Measurements from ENCODE around the gene TRIM28.

DNA sequence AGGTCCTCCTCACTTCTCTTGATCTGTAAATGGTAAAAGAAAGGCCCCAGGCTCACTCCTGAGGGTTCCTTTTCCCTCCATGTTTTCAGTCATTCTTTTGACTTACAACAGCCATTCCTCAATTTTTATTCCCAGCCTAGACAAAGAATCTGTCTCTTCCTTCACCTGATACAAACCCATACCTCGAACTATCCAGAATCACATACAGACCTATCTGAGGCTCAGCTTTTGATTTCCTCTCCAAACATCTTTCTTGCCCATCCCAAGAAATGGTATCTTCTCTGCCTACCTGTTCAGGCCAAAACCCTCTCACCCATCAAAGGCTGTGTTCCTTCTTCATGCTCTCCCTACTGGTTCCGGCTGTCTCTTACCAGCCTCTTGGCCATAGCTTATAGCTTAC is 8.8 kb downstream of the TRIM28 start:
- TF ChIP-seq, protein P1, sequence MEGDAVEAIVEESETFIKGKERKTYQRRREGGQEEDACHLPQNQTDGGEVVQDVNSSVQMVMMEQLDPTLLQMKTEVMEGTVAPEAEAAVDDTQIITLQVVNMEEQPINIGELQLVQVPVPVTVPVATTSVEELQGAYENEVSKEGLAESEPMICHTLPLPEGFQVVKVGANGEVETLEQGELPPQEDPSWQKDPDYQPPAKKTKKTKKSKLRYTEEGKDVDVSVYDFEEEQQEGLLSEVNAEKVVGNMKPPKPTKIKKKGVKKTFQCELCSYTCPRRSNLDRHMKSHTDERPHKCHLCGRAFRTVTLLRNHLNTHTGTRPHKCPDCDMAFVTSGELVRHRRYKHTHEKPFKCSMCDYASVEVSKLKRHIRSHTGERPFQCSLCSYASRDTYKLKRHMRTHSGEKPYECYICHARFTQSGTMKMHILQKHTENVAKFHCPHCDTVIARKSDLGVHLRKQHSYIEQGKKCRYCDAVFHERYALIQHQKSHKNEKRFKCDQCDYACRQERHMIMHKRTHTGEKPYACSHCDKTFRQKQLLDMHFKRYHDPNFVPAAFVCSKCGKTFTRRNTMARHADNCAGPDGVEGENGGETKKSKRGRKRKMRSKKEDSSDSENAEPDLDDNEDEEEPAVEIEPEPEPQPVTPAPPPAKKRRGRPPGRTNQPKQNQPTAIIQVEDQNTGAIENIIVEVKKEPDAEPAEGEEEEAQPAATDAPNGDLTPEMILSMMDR (conservative IDR thresholded peaks at IDR 0.05 in 1 of 2, IDR thresholded peaks at IDR 0.05 in 1 of 2; ENCODE audit: low read depth in 1 of 2, low read length in 2 of 2), result no peak
- no peak for TF ChIP-seq EZH2 (IDR thresholded peaks at IDR 0.05; ENCODE audit: low read length, missing control alignments)
